ENCODE measurements around the gene SCAI. TPM values are rescaled to one million over a fixed set of nuclear protein-coding genes. Genes with fewer than 3 reads are reported as not detected.

SCAI gene
- total RNA-seq, 6 experiments from 2014 or later: 1.8 to 5.5 (median 2.6) TPM

GRCh38 chr9:125100822-125101221, 42.5 kb downstream of the SCAI start:
- ATAC-seq: no peak
- no peaks in the 10 kb centered on the region for H3K27me3 ChIP-seq
- no peaks in the 10 kb centered on the region for H3K4me1 ChIP-seq
- H3K36me3 ChIP-seq: no peaks in the 10 kb centered on the region
- no peak for DNase-seq
- TF ChIP-seq CTCF (IDR thresholded peaks at IDR 0.05) (no peak), POLR2A (IDR thresholded peaks at IDR 0.05) (no peak)
- no peak overlapping the region for H3K4me3 ChIP-seq
- WGBS (ENCODE audit: insufficient coverage, low coverage, low lambda C conversion rate, missing lambda C conversion rate): 83% methylated on average over 3 of the region's 4 CpGs
- no peak overlapping the region for H3K27ac ChIP-seq
- intact Hi-C loops (cut with DNase I): no loop called here
- no peaks in the 10 kb centered on the region for H3K9me3 ChIP-seq

GRCh38 chr9:125099816-125100215, 43.5 kb downstream of the SCAI start:
- H3K36me3 ChIP-seq: no peaks in the 10 kb centered on the region
- TF ChIP-seq CTCF (IDR thresholded peaks at IDR 0.05) (no peak), POLR2A (IDR thresholded peaks at IDR 0.05) (no peak)
- no peaks in the 10 kb centered on the region for H3K27me3 ChIP-seq
- ATAC-seq: no peak
- WGBS (ENCODE audit: insufficient coverage, low coverage, low lambda C conversion rate, missing lambda C conversion rate): 96% methylated on average over 3 of the region's 3 CpGs
- no peak overlapping the region for H3K4me3 ChIP-seq
- intact Hi-C loops (cut with DNase I): no loop called here
- H3K4me1 ChIP-seq: no peaks in the 10 kb centered on the region
- no peak overlapping the region for H3K27ac ChIP-seq
- no peak for DNase-seq
- no peaks in the 10 kb centered on the region for H3K9me3 ChIP-seq

GRCh38 chr9:125095821-125096443, 47.4 kb downstream of the SCAI start:
- intact Hi-C loops (cut with DNase I): no loop called here
- DNase-seq (no peak), ATAC-seq (no peak)
- no peaks in the 10 kb centered on the region for H3K36me3 ChIP-seq
- H3K27ac ChIP-seq: no peak overlapping the region
- WGBS (ENCODE audit: insufficient coverage, low coverage, low lambda C conversion rate, missing lambda C conversion rate): 100% methylated on average over 2 of the region's 2 CpGs
- no peaks in the 10 kb centered on the region for H3K9me3 ChIP-seq
- TF ChIP-seq CTCF (IDR thresholded peaks at IDR 0.05) (no peak), POLR2A (IDR thresholded peaks at IDR 0.05) (no peak)
- H3K4me1 ChIP-seq: no peaks in the 10 kb centered on the region
- no peak overlapping the region for H3K4me3 ChIP-seq
- no peaks in the 10 kb centered on the region for H3K27me3 ChIP-seq

GRCh38 chr9:125091121-125091520, 52.2 kb downstream of the SCAI start:
- WGBS (ENCODE audit: insufficient coverage, low coverage, low lambda C conversion rate, missing lambda C conversion rate): 80% methylated on average over 3 of the region's 3 CpGs
- no peaks in the 10 kb centered on the region for H3K27me3 ChIP-seq
- H3K27ac ChIP-seq: no peak overlapping the region
- DNase-seq (no peak), ATAC-seq (no peak)
- H3K4me1 ChIP-seq: no peaks in the 10 kb centered on the region
- H3K9me3 ChIP-seq: no peaks in the 10 kb centered on the region
- TF ChIP-seq CTCF (IDR thresholded peaks at IDR 0.05): no peak
- no peak for TF ChIP-seq POLR2A (IDR thresholded peaks at IDR 0.05)
- H3K36me3 ChIP-seq: no peaks in the 10 kb centered on the region
- intact Hi-C loops (cut with DNase I): no loop called here
- H3K4me3 ChIP-seq: no peak overlapping the region

GRCh38 chr9:125089331-125089730, 54.0 kb downstream of the SCAI start:
- ATAC-seq (no peak), DNase-seq (no peak)
- H3K4me3 ChIP-seq: no peak overlapping the region
- H3K4me1 ChIP-seq: no peaks in the 10 kb centered on the region
- TF ChIP-seq CTCF (IDR thresholded peaks at IDR 0.05) (no peak), POLR2A (IDR thresholded peaks at IDR 0.05) (no peak)
- no peak overlapping the region for H3K27ac ChIP-seq
- H3K27me3 ChIP-seq: no peaks in the 10 kb centered on the region
- no peaks in the 10 kb centered on the region for H3K36me3 ChIP-seq
- intact Hi-C loops (cut with DNase I): no loop called here
- no peaks in the 10 kb centered on the region for H3K9me3 ChIP-seq

All from right lobe of liver (tissue), 6 donors.